OCI-LY1 (cell line): ENCODE measurements around the gene IGLL5.

Experiments
- H2AFZ ChIP-seq: fragments of 200-600 bp; sonication (generic), shearing (Covaris generic); 2 replicates; pipeline ENCODE4 v1.6.0; 2014; ENCODE audit warnings: antibody characterized with exemption, mild to moderate bottlenecking, low read length
- H3F3A ChIP-seq: fragments of 200-600 bp; sonication (generic), shearing (Covaris generic); 2 replicates; pipeline ENCODE4 v1.6.0; 2014; ENCODE audit warnings: mild to moderate bottlenecking, antibody characterized with exemption, low read length, moderate library complexity; ENCODE audit not compliant: insufficient read depth
- H3K27ac ChIP-seq: fragments of 200-600 bp; sonication (generic); 2 replicates; pipeline ENCODE4 v1.5.1; 2014; ENCODE audit warnings: low read length, mixed run types, mild to moderate bottlenecking, low read depth; ENCODE audit not compliant: poor library complexity, severe bottlenecking
- H3K27me3 ChIP-seq: fragments of 200-600 bp; sonication (generic); 2 replicates; pipeline ENCODE4 v1.6.0; 2014; ENCODE audit warnings: antibody characterized with exemption, mild to moderate bottlenecking, low read length, moderate library complexity; ENCODE audit not compliant: insufficient read depth
- H3K36me3 ChIP-seq: fragments of 200-600 bp; sonication (generic); 2 replicates; pipeline ENCODE4 v1.6.1; 2014; ENCODE audit warnings: mild to moderate bottlenecking, antibody characterized with exemption, low read length, moderate library complexity, mixed read lengths; ENCODE audit not compliant: insufficient read depth
- H3K4me1 ChIP-seq: fragments of 200-600 bp; sonication (generic); 2 replicates; pipeline ENCODE4 v1.5.1; 2014; ENCODE audit warnings: mild to moderate bottlenecking, low read length, moderate library complexity; ENCODE audit not compliant: insufficient read depth, severe bottlenecking
- H3K4me2 ChIP-seq: fragments of 200-600 bp; sonication (generic), shearing (Covaris generic); 2 replicates; pipeline ENCODE4 v1.6.1; 2014; ENCODE audit warnings: low read length
- H3K4me3 ChIP-seq: fragments of 200-600 bp; sonication (generic); 2 replicates; pipeline ENCODE4 v1.5.1; 2014; ENCODE audit warnings: low read length, low read depth, mild to moderate bottlenecking, mixed read lengths; ENCODE audit not compliant: poor library complexity, severe bottlenecking
- H3K79me2 ChIP-seq: fragments of 200-600 bp; shearing (Covaris generic); 2 replicates; pipeline ENCODE4 v1.6.1; 2016; ENCODE audit warnings: mixed run types, low read length, mixed read lengths; ENCODE audit not compliant: insufficient read depth
- H3K9ac ChIP-seq: fragments of 200-600 bp; sonication (generic), shearing (Covaris generic); 2 replicates; pipeline ENCODE4 v1.6.1; 2014; ENCODE audit warnings: mild to moderate bottlenecking, low read length, mixed read lengths
- H3K9me2 ChIP-seq: fragments of 200-600 bp; sonication (generic), shearing (Covaris generic); 2 replicates; pipeline ENCODE4 v1.6.1; 2014; ENCODE audit warnings: low read depth, mild to moderate bottlenecking, low read length, mixed read lengths
- H3K9me3 ChIP-seq: fragments of 200-600 bp; shearing (Covaris generic); 2 replicates; pipeline ENCODE4 v1.6.1; 2014; ENCODE audit warnings: low read length, mixed read lengths
- H4K20me1 ChIP-seq: fragments of 200-600 bp; sonication (generic), shearing (Covaris generic); 2 replicates; pipeline ENCODE4 v1.6.0; 2016; ENCODE audit warnings: mild to moderate bottlenecking, low read length; ENCODE audit not compliant: insufficient read depth
- CTCF ChIP-seq: fragments of 200-600 bp; sonication (generic), shearing (Covaris generic); IDR thresholded peaks from 2 replicates; pipeline ENCODE4 v1.5.1; 2017; ENCODE audit warnings: mild to moderate bottlenecking, antibody characterized with exemption, low read length, moderate library complexity, mixed read lengths
- EZH2 ChIP-seq: fragments of 200-600 bp; sonication (generic), shearing (Covaris generic); IDR thresholded peaks from 2 replicates; pipeline ENCODE4 v1.8.0; 2017; ENCODE audit warnings: borderline replicate concordance, mixed run types, mild to moderate bottlenecking, antibody characterized with exemption, low read length, moderate library complexity, mixed read lengths

The IGLL5 gene

GRCh38 chr22:22936915-22937656, 49.5 kb downstream of the IGLL5 start:
- Histone ChIP-seq H3K9me3 (no peaks in the 10 kb centered on the region), H3K79me2 (no peaks in the 10 kb centered on the region), H3K4me2 (peak overlapping the region; percentile 55), H4K20me1 (no peaks in the 10 kb centered on the region), H3K4me1 (peaks cover 99% of the 10 kb centered on the region), H3K27ac (peak overlapping the region; percentile 99), H3K27me3 (no peaks in the 10 kb centered on the region), H3K4me3 (no peak overlapping the region), H3F3A (no peaks in the 10 kb centered on the region), H2AFZ (no peak overlapping the region), H3K36me3 (no peaks in the 10 kb centered on the region), H3K9ac (peak overlapping the region; percentile 95), H3K9me2 (no peaks in the 10 kb centered on the region)
- TF ChIP-seq CTCF: no peak
- TF ChIP-seq EZH2: no peak

GRCh38 chr22:22937894-22938480, 50.4 kb downstream of the IGLL5 start:
- Histone ChIP-seq H3K27me3 (no peaks in the 10 kb centered on the region), H3K9ac (peak overlapping the region; percentile 95), H3F3A (no peaks in the 10 kb centered on the region), H2AFZ (no peak overlapping the region), H3K4me3 (no peak overlapping the region), H3K4me1 (peaks cover 99% of the 10 kb centered on the region), H3K9me2 (no peaks in the 10 kb centered on the region), H3K4me2 (no peak overlapping the region), H3K36me3 (no peaks in the 10 kb centered on the region), H3K27ac (peak overlapping the region; percentile 99), H3K79me2 (no peaks in the 10 kb centered on the region), H4K20me1 (no peaks in the 10 kb centered on the region), H3K9me3 (no peaks in the 10 kb centered on the region)
- TF ChIP-seq EZH2: no peak
- TF ChIP-seq CTCF: no peak

DNA sequence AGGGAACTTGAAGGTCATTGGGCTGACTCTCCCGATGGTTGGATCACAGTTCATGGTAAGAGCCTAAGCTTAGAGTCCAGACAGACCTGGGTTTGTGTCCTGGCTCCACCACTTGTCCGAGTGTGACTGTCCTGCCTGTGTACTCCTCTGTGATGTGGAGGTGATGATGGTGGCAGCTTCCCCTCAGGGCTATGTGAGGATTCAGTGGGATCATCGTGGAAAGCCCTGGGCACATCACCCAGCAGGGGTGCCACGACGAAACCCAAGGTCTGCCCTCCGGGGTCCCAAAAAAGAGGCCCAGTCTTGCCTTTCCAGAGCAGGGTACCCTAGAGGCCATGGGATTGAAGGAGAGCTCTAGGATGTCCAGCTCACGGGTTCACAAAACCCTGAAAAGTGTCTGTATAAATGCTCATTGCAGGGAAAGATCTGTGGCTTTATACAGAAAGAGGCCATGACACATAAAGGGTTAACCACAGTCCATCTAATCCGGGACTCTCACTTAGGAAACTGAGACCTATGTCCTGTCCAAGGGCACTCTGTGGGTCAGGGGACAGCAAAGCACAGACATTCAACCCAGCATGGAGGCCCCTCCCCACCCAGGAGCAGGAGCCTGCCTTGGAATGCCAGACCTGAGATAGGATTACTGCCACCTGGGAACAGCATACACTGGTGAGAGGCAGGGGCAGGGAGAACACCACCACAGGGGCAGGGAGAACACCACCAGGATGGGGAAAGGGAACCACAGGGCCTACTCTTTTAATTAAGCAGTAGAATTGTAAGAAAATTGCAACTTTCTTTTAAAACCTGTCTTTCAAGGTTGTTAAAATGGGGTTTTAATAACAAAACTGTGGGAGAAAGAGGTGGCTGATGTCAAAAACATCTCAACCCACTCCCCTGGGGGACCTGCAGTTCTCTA, 51.3 kb downstream of the IGLL5 start:
- H3K4me1 ChIP-seq: peaks cover 99% of the 10 kb centered on the region
- no peak overlapping the region for H2AFZ ChIP-seq
- H3K9me3 ChIP-seq: no peaks in the 10 kb centered on the region
- no peaks in the 10 kb centered on the region for H3K9me2 ChIP-seq
- peak overlapping the region; percentile 95 for H3K9ac ChIP-seq
- no peak overlapping the region for H3K4me3 ChIP-seq
- H3K27ac ChIP-seq: peak overlapping the region; percentile 99
- no peaks in the 10 kb centered on the region for H3F3A ChIP-seq
- no peak for TF ChIP-seq EZH2
- no peak for TF ChIP-seq CTCF
- H4K20me1 ChIP-seq: no peaks in the 10 kb centered on the region
- H3K27me3 ChIP-seq: no peaks in the 10 kb centered on the region
- peak overlapping the region; percentile 38; the same call in 1 of the 2 replicates for H3K4me2 ChIP-seq
- no peaks in the 10 kb centered on the region for H3K79me2 ChIP-seq
- no peaks in the 10 kb centered on the region for H3K36me3 ChIP-seq
